HUDEP-2 (cell line): ENCODE results near the gene NEDD8.

Experiments used
- DNase-seq, 76 experiments: peaks; one replicate each; lab custom pipeline; 2025; ENCODE audit not compliant: unreplicated experiment in 76 of 76; lab: John Stamatoyannopoulos, UW

The NEDD8 gene

DNA sequence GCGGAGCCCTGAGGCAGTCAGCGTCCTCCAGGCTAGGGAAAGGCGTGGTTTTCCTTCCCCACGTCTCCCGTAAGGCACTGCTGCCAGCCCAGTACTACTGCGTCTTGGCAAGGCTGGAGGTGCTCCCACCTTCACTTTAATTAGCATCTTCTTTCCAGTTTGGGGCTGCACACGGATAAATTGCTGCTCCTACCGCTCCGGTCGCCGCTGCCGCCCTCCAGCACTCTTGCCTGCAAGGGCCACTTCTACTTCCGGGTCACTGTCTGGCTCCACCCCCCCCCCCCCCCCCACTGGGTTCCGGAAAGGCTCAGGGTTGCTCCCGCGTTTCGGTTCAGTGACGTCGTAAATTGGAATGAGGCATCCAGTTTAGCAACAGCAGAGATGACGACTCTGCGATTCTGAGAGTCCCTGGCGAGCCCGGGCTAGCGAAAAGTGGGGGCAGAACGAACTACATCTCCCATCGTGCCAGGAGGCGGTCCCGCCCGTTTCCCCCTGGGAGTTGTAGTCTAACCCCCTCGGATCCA is at the start of gene NEDD8:
NEDD8 (minus strand) TSS at position 247 of the 524 bp plus-strand sequence; CDS start at position 147, 100 bp downstream.
- DNase-seq: peak in 73 of 76 experiments; percentile 41 to 93 (median 76)

DNA sequence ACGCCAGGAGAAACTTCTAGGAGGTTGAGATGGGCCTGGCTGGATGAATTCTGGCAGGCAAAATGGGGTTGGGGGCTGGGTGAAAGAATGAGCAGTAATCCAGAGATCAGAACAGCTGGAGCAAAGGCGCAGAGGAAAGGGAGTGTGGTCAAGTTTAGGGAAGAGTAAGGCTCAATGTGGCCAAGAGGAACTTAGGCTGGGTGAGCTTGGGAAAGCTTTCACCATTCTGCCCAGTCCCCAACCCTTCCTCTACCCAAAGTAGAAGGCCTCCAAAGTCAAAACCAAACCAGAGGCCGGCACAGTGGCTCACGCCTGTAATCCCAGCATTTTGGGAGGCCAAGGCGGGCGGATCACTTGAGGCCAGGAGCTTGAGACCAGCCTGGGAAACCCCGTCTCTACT is 49.5 kb upstream of the NEDD8 start:
- no peak for DNase-seq

DNA sequence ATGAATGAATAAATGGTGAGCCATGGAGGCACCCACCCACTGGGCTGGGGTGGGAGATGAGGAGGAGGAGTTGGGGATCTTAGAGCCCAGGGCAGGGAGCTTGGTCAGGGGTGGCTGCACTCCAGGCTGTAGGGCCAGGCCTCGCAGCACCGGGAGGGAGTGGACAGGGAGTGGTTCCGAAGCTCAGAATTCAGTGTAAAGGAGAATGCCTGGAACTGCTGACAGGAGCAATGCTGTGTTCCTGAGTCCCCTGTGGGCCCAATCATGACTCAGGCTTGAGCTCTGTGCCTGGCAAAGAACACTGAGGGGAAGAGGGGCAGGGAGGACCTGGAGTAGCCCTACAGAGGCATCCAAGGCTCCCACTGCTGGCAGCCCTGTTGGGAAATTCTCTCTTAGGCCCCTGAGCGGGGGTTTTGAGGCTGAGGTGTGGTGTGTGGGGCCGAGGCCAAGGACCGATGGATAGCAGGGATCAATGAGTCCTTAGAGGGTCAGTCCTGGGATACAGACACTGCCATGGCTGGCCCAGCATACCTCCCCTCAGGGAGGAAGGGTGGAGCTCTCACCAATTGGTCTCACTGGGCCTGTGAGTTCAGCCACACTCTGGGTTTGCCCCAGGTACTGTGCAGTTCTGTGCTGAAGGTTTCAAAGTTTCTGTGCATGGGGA is 48.8 kb upstream of the NEDD8 start:
- no peak for DNase-seq

DNA sequence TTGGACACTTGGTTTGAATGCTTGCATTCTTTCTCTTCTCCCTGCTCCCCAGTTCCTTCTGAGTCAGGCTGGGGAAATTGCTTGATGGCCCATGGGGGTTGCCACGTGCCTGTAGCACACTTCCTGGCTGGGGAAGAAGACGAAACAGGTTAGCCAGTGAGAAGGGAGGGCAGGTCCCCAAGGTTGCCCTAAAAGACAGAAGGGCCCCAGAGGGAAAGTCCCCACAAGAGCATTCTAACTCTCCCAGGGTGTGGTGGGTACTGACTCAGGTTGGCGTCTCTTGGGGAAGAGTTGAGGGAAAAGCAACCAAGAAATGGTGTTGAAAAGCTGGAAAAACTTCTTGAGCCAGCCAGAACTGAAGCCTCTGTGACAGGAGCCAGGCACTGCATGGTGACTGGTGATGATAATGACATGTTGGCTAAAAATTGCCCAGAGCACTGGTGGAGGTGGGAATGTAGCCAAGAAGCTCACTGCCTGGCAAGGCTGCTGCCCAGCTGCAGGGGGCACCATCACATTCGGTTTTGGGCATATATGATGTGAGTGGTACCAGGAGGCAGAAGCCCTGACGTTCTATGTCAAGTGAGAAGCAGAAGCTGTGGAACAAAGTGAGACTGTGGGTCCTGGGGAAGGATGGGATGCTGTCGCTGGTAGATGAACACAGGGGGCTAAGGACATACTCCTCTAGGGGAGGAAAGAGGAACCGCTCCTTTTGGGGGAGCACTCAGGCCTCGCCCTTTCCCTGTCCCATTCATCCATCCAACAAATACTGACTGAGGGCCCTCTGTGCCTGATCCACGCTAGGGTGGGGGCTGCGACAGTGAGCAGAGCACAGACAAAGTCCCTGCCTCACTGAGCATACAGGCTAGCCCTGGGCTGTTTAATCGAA is 47.4 kb upstream of the NEDD8 start:
- peak in 69 of 76 experiments; percentile 12 to 82 (median 50) for DNase-seq

DNA sequence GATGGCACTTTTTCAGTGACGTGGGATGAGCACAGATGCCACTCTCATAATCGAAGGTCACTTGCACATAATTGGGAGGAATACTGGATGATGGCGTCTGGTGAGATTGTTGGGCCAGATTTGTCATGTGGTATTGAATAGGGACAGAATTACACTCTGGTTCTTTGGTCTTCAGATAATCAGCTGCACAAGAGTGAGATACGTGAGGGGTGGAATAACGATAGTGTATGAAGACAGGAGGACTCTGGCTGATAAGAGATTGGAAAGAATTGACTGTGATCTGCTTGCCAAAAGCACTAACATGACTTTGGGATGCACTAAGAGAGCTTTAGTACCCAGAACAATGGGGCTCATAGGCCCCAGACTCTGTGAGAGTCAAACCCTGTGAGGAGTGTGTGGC is 46.3 kb upstream of the NEDD8 start:
- DNase-seq: peak in 36 of 76 experiments; percentile 10 to 79 (median 46)

DNA sequence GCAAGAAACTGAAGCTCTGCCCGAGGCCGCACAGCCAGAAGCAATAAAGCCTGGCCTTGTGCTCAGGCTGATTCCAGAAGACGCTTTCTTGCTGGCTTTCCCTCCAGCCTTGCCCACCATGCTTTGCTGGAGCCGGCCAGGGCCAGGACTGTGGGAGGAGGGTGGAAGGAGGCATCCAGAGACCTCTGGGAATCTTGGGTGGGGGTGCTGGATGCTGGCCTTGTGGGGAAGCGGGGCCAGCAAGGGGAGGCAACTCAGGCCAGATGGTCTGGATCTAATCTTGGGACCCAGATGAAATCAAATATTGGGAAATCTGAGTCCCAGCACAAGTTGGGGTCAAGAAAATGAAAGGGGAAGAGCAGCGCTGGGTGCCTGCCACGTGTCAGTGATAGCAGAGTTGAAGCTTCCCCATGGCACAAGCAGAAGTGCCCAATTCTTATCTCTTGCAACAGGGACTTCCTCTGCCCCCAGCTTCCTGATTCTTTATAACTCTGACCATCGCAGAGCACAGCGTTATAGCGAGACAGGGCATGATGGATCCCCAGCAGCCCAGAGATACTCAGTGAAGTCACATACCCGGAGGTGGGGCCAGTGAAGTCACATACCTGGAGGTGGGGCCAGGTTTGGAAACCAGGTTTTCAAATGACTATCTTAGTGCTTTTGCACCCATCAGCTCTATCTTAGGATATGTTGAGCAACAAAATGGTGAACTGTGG is 45.6 kb upstream of the NEDD8 start:
- peak in 59 of 76 experiments; percentile 4 to 67 (median 38) for DNase-seq

DNA sequence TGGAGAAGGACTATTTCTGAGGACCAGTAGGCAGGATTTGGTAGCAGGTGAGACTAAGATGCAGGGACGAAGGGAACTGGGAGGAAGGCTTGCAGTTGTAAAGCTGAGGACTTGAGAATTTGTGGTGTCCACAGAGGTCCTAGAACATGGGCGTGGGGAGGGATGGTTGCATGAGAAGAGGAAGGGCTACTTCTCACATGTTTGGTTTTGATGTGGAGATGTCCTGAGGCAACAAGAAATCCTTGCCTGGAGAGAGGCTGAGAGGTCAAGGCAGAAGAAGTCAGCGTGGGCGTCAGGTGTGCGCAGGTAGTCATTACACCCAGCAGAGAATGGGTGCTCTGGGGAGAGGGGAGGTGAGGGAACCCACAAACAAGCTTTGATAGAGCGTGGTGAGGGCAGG is 44.9 kb upstream of the NEDD8 start:
- DNase-seq: no peak

DNA sequence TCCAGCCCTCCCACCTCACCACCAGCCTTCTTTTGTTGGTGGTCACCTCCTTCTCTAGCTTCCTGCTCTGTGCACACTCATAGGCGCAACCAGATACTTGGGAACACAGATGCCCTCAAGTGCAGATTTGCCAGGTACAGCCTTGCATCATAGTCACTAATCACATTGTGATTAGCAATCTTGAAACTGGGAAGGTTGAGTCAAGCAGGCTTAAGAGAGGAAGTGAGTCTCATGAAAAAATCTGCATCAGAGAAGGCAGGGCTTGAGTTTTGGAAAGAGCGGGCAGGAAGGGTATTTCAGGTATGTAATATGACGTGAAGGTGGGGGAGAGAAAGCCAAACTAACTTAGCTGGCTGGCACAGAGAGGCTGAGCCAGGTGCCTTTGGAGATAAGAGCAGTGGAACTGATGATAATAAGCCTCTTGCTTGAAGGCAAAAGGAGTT is 42.0 kb upstream of the NEDD8 start:
- peak in 32 of 76 experiments; percentile 4 to 57 (median 24) for DNase-seq

DNA sequence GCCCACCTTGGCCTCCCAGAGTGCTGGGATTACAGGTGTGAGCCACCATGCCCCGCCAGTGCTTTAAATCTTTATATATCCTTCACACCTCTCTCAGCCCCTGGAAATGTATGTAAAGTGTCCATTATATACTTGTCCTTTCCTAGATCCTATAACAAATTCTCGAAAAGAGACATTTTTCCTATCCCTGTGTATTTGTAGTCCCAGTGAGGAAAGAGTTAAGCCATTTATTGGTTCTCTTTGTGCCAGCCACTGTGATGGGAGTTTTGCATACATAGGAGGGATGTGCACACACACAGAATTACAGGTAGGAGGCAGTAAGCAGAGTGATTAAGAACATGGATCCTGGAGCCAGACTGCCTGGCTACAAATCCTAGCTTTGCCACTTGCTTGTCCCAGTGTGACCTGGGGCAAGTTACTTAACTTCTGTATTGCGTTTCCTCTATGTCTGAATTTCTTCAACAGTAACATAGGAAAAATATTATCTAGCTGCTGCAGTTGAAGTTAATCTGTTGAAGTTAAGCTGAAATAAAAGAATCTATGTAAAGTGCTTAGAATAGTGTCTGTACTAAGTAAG is 41.3 kb upstream of the NEDD8 start:
- peak in 1 of 76 experiments; percentile 13 for DNase-seq

DNA sequence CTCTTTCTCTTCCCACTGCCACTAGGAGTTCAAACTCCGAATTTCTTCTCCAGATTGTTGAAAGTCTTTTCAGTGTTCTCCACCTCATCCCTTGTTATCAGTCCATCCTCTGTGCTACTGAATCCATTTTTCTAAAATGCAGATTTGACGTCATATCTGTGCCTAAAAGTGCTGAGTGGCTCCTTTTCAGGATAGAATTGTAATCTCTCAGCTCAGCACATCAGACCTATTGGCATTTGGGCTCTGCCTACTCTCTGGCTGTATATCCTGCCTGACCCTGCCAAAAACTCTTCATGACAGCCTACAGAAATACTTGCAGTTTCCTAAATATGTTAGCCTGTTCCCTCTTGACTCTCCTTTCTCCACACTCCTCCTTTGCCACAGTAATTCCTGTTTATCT is 40.3 kb upstream of the NEDD8 start:
- no peak for DNase-seq

DNA sequence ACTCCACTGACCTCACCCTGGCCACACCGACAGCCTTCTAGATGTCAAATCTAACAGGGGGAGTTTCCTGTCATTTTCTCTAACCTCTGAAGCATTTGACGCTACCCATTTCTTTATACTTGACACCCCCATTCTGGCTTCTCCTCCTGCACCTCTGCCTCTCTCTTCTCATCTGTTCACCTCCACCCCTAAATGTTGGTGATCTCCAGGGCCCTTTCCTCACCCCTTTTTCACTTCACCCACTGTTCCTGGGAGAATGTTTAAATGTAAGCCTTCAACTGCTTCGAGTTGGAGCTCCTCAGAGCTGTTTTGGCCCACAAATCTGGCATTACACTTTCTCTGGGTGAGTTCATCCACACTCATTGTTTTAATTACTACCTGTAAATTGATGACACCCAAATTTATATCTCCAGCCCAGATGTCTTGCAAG is 39.7 kb upstream of the NEDD8 start:
- no peak for DNase-seq

DNA sequence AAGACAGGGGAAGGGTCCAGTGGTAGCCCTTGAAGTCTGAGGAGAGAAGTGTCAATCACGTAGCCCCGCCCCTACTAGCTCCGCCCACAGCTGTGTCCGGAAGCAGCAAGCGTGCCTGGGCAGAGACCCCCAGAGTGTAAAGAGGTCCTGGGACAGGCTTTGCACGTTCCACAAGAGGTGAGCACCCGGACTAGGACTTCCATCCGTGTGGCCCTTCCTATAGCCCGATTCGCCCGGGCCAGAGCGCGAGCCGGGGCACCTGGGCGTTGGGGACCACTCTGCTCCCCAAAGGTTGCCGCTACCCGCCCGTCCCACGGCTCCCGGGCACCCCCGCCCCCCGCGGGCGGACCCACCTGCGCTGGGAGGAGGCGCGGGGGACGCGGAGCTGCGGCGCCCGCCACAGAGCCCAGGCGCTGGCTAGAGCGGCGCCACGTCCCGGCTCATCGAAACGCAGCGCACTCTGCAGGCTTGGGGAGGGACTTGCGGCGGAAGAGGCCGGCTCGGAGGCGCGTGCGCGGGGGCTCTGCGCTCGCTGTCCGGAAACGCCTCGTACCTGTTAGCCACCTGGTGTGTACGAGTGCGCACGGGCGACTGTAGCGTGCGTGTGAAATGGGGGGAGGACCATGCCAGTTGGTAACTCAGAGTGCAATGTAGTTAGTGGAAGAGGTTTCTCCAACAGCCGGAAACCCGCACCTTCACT is 39.1 kb upstream of the NEDD8 start, which contains the start of gene RABGGTA:
RABGGTA (minus strand) TSS at position 464 of the 700 bp plus-strand sequence. CDS start 482 bp downstream, outside the sequence.
- peak in 72 of 76 experiments; percentile 28 to 87 (median 72) for DNase-seq

DNA sequence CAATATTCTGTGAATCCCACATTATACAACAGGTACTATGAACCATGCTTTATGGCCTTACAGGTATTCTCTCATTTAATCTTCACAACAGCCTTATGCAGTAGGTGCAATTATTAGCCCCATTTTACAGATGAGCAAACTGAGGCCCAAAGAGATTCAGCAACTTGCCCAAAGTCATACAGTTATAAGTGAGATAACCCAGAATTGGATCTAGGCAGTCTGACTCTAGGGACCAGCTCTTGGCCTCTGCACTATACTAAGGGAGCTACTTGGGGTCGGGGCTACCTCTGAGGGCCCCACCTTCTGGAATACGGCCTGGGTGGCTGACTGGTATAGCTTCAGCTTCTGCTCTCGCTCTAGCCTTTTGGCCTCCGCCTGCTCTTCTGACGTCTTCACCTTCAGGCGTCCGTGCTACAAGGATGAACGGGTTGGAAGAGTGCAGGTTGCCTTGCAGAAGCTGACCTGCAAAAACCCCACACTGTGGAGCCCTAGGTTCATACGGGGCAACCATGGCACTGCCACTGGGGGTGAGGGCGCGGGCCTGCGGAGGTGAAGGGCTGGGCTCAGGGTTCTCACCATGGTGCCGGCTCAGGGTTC is 38.5 kb upstream of the NEDD8 start:
- peak in 1 of 76 experiments; percentile 21 for DNase-seq

DNA sequence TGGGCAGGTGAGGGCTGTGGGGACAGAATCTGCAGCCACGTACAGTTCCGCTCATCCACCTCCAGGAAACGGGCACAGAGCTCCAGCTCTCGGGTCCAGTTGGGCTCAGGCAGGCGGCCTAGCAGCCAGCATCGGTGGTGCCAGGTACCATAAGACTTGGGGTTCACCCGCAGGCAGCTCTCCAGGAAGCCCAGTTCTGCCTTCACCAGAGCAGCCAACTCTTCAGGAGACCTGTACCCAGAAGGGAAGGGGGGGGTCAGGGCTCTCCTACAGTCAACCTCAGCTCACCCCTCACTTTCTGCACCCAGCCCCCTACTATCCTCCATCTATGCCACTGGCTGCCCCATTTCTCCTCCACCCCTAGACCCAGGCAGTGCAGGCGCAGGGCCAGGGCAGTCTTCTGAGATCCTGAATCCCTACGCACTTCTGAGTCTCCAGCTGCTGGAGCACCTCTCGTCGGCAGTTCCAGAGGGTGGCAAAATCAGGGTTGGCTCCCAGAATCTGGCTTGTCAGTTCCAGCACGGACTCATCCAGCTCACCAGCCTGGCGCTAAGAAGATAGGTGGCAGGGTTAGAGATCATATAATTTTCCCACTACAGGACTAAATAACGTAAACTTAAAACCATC is 37.9 kb upstream of the NEDD8 start:
- no peak for DNase-seq

DNA sequence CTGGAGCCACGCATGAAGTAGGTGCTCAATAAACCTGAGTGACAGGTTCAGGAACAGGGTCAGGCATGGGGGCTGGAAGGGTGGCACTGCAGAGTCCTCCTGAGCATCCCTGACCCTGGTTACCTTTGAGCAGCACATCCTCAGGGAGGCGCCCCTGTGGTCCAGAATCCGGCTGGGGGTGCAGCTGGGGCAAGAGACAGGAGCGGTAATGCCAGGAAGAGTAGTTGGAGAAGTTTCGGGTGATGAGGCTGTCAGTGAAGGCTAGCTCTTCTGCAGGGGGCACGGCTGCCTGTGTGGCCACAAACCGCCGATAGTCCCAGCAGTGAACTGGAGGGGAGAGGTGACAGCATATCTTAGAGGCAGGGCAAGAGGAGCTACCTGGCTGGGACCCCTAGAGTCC is 37.2 kb upstream of the NEDD8 start:
- no peak for DNase-seq

DNA sequence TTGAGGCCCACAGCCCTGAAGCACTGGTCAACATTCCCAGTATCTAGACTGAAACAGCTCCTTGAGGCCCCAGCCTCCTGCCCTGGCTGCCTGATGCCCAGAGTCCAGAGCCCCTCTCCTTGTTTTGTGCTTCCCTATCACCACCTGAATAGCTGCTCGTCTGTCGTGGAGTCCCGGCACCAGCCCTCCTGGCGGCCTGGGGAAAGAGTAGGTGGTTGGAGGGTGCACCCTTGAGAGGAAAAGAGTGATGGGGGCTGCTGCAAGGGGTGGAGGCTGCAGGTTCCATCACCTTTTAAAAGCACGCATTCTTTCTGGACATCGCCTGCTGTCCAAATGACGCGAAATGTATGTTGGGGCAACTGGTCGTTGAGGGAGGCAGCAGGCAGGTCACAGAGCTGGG is 36.1 kb upstream of the NEDD8 start:
- DNase-seq: no peak

DNA sequence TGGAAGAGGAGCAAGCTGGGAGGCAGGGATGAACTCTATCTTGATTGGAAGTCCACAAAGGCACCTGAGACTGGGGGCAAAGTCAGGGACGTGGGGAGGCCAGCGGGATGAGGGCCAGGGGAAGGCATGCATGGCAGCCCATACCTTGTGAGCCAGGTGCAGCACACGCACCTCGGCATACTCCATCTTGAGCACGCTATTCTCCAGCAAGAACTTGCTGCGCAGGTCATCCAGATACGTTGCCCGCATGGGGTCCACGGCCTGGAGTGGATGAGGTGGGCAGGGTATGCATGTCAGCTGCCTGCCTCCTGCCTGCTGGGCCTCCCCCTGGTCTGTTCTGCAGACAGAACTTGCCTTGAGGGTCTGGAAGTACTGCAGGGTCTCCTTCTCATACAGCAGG is 35.3 kb upstream of the NEDD8 start:
- no peak for DNase-seq

DNA sequence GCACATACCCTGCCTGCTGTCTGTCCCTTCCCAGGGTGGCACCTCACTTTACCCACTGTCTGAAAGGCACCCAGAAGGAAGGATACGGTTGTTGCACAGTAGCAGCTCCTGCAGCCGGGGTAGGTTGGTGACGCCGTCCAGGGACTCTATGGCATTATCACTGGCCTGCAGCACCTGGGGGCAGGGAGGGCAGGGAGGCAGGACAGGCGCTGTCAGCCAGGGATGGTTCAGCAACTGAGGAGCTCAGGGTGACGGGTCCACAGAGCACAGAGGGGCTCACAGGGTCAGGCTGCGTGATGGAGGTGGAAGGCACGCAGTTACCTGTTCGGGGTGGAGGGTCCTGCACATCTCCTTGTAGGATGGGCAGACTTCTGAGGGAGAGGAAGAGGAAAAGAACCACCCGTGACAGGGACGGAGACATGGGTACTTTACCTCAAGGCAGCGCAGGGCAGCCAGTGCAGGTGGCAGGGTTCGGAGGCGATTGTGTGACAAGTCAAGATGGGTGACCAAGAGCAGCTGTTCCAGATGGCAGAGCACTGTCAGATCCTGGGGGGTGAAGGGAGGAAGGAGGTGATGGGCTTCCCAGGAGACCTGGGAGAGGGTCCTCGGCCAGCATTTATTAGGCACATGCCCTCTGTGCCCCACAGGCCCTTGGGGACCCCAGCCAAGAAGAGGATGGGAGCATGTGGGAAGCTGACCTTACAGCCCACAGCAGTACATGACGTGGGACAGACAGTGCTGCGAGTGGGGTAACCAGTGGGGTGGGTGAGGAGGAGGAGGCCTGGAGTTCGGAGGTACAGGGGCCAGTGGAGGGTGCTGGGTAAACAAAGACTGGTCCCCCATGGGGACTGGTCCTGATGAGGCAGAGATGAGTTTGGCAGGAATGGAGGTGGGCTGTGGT is 34.4 kb upstream of the NEDD8 start:
- DNase-seq: no peak
